ENCODE data around the gene LHFPL6.

DNA sequence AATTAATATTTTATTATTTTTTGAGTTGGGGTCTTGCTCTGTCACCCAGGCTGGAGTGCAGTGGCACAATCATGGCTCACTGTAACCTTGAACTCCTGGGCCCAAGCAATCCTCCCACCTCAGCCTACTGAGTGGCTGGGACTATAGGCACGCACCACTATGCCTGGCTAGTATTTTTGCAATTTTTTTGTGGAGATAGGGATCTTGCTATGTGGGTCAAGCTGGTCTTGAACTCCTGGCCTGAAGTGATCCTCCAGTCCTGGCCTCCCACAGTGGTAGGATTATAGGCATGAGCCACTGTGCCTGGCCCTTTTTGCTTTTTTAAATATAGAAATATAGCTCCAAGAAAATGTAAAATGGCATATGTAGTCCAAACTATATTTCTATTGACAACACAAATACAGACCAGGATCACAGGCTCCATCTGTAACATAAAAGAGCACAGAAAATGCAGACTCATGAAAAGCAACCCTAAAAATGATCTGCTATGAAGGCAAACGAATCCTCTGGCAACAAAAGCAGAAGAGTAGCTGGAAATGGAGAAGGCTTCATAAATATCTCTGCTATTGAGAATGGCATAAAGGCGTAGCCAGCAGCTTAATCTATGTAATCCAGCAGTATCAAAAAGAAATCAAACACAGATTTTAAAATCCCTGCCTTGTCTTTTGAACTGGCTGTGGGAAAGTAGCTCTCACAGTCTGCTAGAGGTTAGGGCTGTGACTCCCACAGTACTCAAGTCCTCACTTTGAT is 200.6 kb downstream of the LHFPL6 start:
- TF ChIP-seq, protein P1, sequence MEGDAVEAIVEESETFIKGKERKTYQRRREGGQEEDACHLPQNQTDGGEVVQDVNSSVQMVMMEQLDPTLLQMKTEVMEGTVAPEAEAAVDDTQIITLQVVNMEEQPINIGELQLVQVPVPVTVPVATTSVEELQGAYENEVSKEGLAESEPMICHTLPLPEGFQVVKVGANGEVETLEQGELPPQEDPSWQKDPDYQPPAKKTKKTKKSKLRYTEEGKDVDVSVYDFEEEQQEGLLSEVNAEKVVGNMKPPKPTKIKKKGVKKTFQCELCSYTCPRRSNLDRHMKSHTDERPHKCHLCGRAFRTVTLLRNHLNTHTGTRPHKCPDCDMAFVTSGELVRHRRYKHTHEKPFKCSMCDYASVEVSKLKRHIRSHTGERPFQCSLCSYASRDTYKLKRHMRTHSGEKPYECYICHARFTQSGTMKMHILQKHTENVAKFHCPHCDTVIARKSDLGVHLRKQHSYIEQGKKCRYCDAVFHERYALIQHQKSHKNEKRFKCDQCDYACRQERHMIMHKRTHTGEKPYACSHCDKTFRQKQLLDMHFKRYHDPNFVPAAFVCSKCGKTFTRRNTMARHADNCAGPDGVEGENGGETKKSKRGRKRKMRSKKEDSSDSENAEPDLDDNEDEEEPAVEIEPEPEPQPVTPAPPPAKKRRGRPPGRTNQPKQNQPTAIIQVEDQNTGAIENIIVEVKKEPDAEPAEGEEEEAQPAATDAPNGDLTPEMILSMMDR (IDR thresholded peaks at IDR 0.05) = no peak
- TF ChIP-seq POLR2AphosphoS5 (IDR thresholded peaks at IDR 0.05; ENCODE audit: low read depth, low read length) (no peak), SIN3A (IDR thresholded peaks at IDR 0.05; ENCODE audit: borderline replicate concordance, insufficient read depth, low read depth, low read length) (no peak)

All from Panc1 (cell line).